ENCODE results near the gene CLC.

GRCh38 chr19:39749981-39750380, 12.2 kb upstream of the CLC start:
- TF ChIP-seq EZH2 (IDR thresholded peaks at IDR 0.05; ENCODE audit: insufficient read depth, poor library complexity, severe bottlenecking): no peak
- TF ChIP-seq EZH2phosphoT487 (IDR thresholded peaks at IDR 0.05; ENCODE audit: insufficient read depth, low read depth): no peak
